Erythroblast (primary cell): ENCODE data around the gene GTPBP1.

Experiments used
- GATA1 ChIP-seq: IDR thresholded peaks from 2 replicates; pipeline ENCODE4 v1.6.1; 2011; ENCODE audit warnings: low read depth, mild to moderate bottlenecking, control low read depth, low read length, moderate library complexity
- POLR2A ChIP-seq: IDR thresholded peaks from 2 replicates; pipeline ENCODE4 v1.6.1; 2011; ENCODE audit warnings: mild to moderate bottlenecking, low read length

GRCh38 chr22:38760477-38761201 is 54.9 kb downstream of the GTPBP1 start:
- TF ChIP-seq POLR2A (no peak), GATA1 (no peak)
